ENCODE data around the gene IDH2.

Gene IDH2

GRCh38 chr15:90059208-90059985 is 42.9 kb downstream of the IDH2 start:
- TF ChIP-seq ZNF565 (CRISPR knock-in tag; conservative IDR thresholded peaks at IDR 0.05; ENCODE audit: low read depth), result no peak
- TF ChIP-seq CSDC2 (CRISPR knock-in tag; IDR thresholded peaks at IDR 0.05), result no peak
- no peak for TF ChIP-seq POU6F1 (CRISPR knock-in tag; IDR thresholded peaks at IDR 0.05; ENCODE audit: borderline replicate concordance, low read depth)
- TF ChIP-seq CREB5 (CRISPR knock-in tag; IDR thresholded peaks at IDR 0.05; ENCODE audit: low read depth), result no peak
- no peak for TF ChIP-seq ZNF70 (CRISPR knock-in tag; IDR thresholded peaks at IDR 0.05)
- no peak for TF ChIP-seq ZNF8 (CRISPR knock-in tag; IDR thresholded peaks at IDR 0.05)
- no peak for TF ChIP-seq OSR1 (CRISPR knock-in tag; IDR thresholded peaks at IDR 0.05)
- TF ChIP-seq SNAI2 (CRISPR knock-in tag; IDR thresholded peaks at IDR 0.05), result no peak
- TF ChIP-seq BACH2 (CRISPR knock-in tag; IDR thresholded peaks at IDR 0.05; ENCODE audit: borderline replicate concordance), result no peak
- no peak for TF ChIP-seq ESRRG (CRISPR knock-in tag; IDR thresholded peaks at IDR 0.05)
- TF ChIP-seq RARB (CRISPR knock-in tag; IDR thresholded peaks at IDR 0.05), result no peak
- no peak for ATAC-seq

GRCh38 chr15:90058775-90059174 is 43.5 kb downstream of the IDH2 start:
- ATAC-seq, result no peak
- TF ChIP-seq BACH2 (CRISPR knock-in tag; IDR thresholded peaks at IDR 0.05; ENCODE audit: borderline replicate concordance), result no peak
- no peak for TF ChIP-seq SNAI2 (CRISPR knock-in tag; IDR thresholded peaks at IDR 0.05)
- TF ChIP-seq PPARA (CRISPR knock-in tag; IDR thresholded peaks at IDR 0.05; ENCODE audit: borderline replicate concordance), result no peak
- TF ChIP-seq ZFP3 (CRISPR knock-in tag; IDR thresholded peaks at IDR 0.05), result no peak
- TF ChIP-seq ZNF8 (CRISPR knock-in tag; IDR thresholded peaks at IDR 0.05), result no peak
- no peak for TF ChIP-seq ESRRG (CRISPR knock-in tag; IDR thresholded peaks at IDR 0.05)
- no peak for TF ChIP-seq ZNF70 (CRISPR knock-in tag; IDR thresholded peaks at IDR 0.05)
- no peak for TF ChIP-seq RARB (CRISPR knock-in tag; IDR thresholded peaks at IDR 0.05)
- TF ChIP-seq CSRNP3 (CRISPR knock-in tag; IDR thresholded peaks at IDR 0.05), result no peak
- TF ChIP-seq ZNF565 (CRISPR knock-in tag; conservative IDR thresholded peaks at IDR 0.05; ENCODE audit: low read depth), result no peak

GRCh38 chr15:90058308-90058707 is 44.0 kb downstream of the IDH2 start:
- ATAC-seq, result no peak
- TF ChIP-seq TCF4 (CRISPR knock-in tag; IDR thresholded peaks at IDR 0.05; ENCODE audit: borderline replicate concordance) (no peak), RARB (CRISPR knock-in tag; IDR thresholded peaks at IDR 0.05) (no peak), ARNTL (CRISPR knock-in tag; IDR thresholded peaks at IDR 0.05; ENCODE audit: borderline replicate concordance, low read depth) (no peak), ESRRG (CRISPR knock-in tag; IDR thresholded peaks at IDR 0.05) (no peak), ZC3H10 (CRISPR knock-in tag; IDR thresholded peaks at IDR 0.05) (no peak), OSR1 (CRISPR knock-in tag; IDR thresholded peaks at IDR 0.05) (no peak)

GRCh38 chr15:90056529-90056928 is 45.7 kb downstream of the IDH2 start:
- no peak for ATAC-seq

More at GRCh38 chr15:90056529-90056928, 45.7 kb downstream of the IDH2 start:
- TF ChIP-seq ZFP3 (CRISPR knock-in tag; IDR thresholded peaks at IDR 0.05), result no peak
- TF ChIP-seq GLIS3 (CRISPR knock-in tag; IDR thresholded peaks at IDR 0.05), result no peak
- no peak for TF ChIP-seq ZNF565 (CRISPR knock-in tag; conservative IDR thresholded peaks at IDR 0.05; ENCODE audit: low read depth)
- no peak for TF ChIP-seq OSR1 (CRISPR knock-in tag; IDR thresholded peaks at IDR 0.05)
- TF ChIP-seq ZNF70 (CRISPR knock-in tag; IDR thresholded peaks at IDR 0.05), result no peak
- TF ChIP-seq ESRRG (CRISPR knock-in tag; IDR thresholded peaks at IDR 0.05), result no peak
- TF ChIP-seq TCF4 (CRISPR knock-in tag; IDR thresholded peaks at IDR 0.05; ENCODE audit: borderline replicate concordance), result no peak
- TF ChIP-seq SNAI2 (CRISPR knock-in tag; IDR thresholded peaks at IDR 0.05), result no peak
- TF ChIP-seq PPARA (CRISPR knock-in tag; IDR thresholded peaks at IDR 0.05; ENCODE audit: borderline replicate concordance), result no peak
- no peak for TF ChIP-seq RARB (CRISPR knock-in tag; IDR thresholded peaks at IDR 0.05)
- no peak for TF ChIP-seq ISL1 (CRISPR knock-in tag; IDR thresholded peaks at IDR 0.05)
- no peak for TF ChIP-seq TSHZ2 (CRISPR knock-in tag; IDR thresholded peaks at IDR 0.05)
- no peak for TF ChIP-seq CSDC2 (CRISPR knock-in tag; IDR thresholded peaks at IDR 0.05)
- TF ChIP-seq BACH2 (CRISPR knock-in tag; IDR thresholded peaks at IDR 0.05; ENCODE audit: borderline replicate concordance), result no peak
- TF ChIP-seq CSRNP3 (CRISPR knock-in tag; IDR thresholded peaks at IDR 0.05), result no peak
- no peak for TF ChIP-seq ZFP30 (CRISPR knock-in tag; IDR thresholded peaks at IDR 0.05)
- TF ChIP-seq CREB5 (CRISPR knock-in tag; IDR thresholded peaks at IDR 0.05; ENCODE audit: low read depth), result no peak
- no peak for TF ChIP-seq ZC3H10 (CRISPR knock-in tag; IDR thresholded peaks at IDR 0.05)
- no peak for TF ChIP-seq POU6F1 (CRISPR knock-in tag; IDR thresholded peaks at IDR 0.05; ENCODE audit: borderline replicate concordance, low read depth)
